Neural cell (in vitro differentiated cells): Measurements from ENCODE around the gene POLK. TPM values are rescaled to one million over a fixed set of nuclear protein-coding genes. Genes with fewer than 3 reads are reported as not detected.

ENCODE experiments used
- H2AFZ ChIP-seq: fragments of 200-600, 300-800 bp; sonication (generic), shearing (Covaris generic); 2 replicates; pipeline ENCODE4 v1.6.0; 2014; ENCODE audit warnings: low read depth, mild to moderate bottlenecking, antibody characterized with exemption, low read length, moderate library complexity
- H3F3A ChIP-seq: fragments of 200-600 bp; shearing (Covaris generic); 2 replicates; pipeline ENCODE4 v1.6.1; 2016; ENCODE audit warnings: mild to moderate bottlenecking, moderate library complexity, mixed read lengths, antibody characterized with exemption, low read length; ENCODE audit not compliant: insufficient read depth, poor library complexity, severe bottlenecking
- H3K27ac ChIP-seq: fragments of 200-600, 300-800 bp; sonication (generic), shearing (Covaris generic); 2 replicates; pipeline ENCODE4 v1.5.1; 2014; ENCODE audit warnings: mild to moderate bottlenecking, low read length, moderate library complexity
- H3K27me3 ChIP-seq: fragments of 300-800, 200-600 bp; sonication (generic), shearing (Covaris generic); 2 replicates; pipeline ENCODE4 v1.6.0; 2014; ENCODE audit warnings: mild to moderate bottlenecking, low read depth, low read length, moderate library complexity; ENCODE audit not compliant: insufficient read depth
- H3K36me3 ChIP-seq: fragments of 300-800, 200-600 bp; sonication (generic), shearing (Covaris generic); 2 replicates; pipeline ENCODE4 v1.5.1; 2014; ENCODE audit warnings: mild to moderate bottlenecking, antibody characterized with exemption, low read length, moderate library complexity; ENCODE audit not compliant: insufficient read depth
- H3K4me2 ChIP-seq: fragments of 300-800, 200-600 bp; sonication (generic), shearing (Covaris generic); 2 replicates; pipeline ENCODE4 v1.6.0; 2014; ENCODE audit warnings: mild to moderate bottlenecking, low read length
- H3K4me3 ChIP-seq: fragments of 300-800, 200-600 bp; sonication (generic), shearing (Covaris generic); 2 replicates; pipeline ENCODE4 v1.5.1; 2014; ENCODE audit warnings: mild to moderate bottlenecking, low read length, moderate library complexity
- H3K79me2 ChIP-seq: fragments of 200-600 bp; shearing (Covaris generic); replicated peaks from 2 replicates; pipeline ENCODE4 v1.6.0; 2014; ENCODE audit warnings: mild to moderate bottlenecking, low read length, moderate library complexity; ENCODE audit not compliant: insufficient read depth
- H3K9ac ChIP-seq: fragments of 300-800, 200-600 bp; sonication (generic), shearing (Covaris generic); 2 replicates; pipeline ENCODE4 v1.6.1; 2016; ENCODE audit warnings: mild to moderate bottlenecking, low read length, mixed read lengths
- H3K9me2 ChIP-seq: fragments of 200-600 bp; shearing (Covaris generic); 2 replicates; pipeline ENCODE4 v1.6.1; 2016; ENCODE audit warnings: mild to moderate bottlenecking, low read length, mixed read lengths; ENCODE audit not compliant: insufficient read depth
- H3K9me3 ChIP-seq: fragments of 200-600, 300-800 bp; sonication (generic), shearing (Covaris generic); 2 replicates; pipeline ENCODE4 v1.6.1; 2016; ENCODE audit warnings: mild to moderate bottlenecking, mixed run types, low read length, moderate library complexity, mixed read lengths
- H4K20me1 ChIP-seq: fragments of 200-600 bp; shearing (Covaris generic); 2 replicates; pipeline ENCODE4 v1.6.1; 2016; ENCODE audit warnings: mild to moderate bottlenecking, mixed run types; ENCODE audit not compliant: insufficient read depth
- EP300 ChIP-seq: fragments of 450-650 bp; conservative IDR thresholded peaks from 2 replicates; pipeline ENCODE4 v1.6.1; 2014; ENCODE audit warnings: antibody characterized with exemption, mild to moderate bottlenecking, moderate library complexity; ENCODE audit not compliant: poor library complexity, severe bottlenecking
- EZH2 ChIP-seq: fragments of 200-600, 300-800 bp; shearing (Covaris generic), sonication (generic); IDR thresholded peaks from 2 replicates; pipeline ENCODE4 v1.6.1; 2014; ENCODE audit warnings: antibody characterized with exemption, low read length, borderline replicate concordance, mild to moderate bottlenecking; ENCODE audit not compliant: insufficient read depth, poor library complexity, severe bottlenecking
- MXI1 ChIP-seq: fragments of 450-650 bp; conservative IDR thresholded peaks from 2 replicates; pipeline ENCODE4 v1.6.1; 2014; ENCODE audit warnings: antibody characterized with exemption, mild to moderate bottlenecking; ENCODE audit not compliant: poor library complexity, severe bottlenecking
- POLR2AphosphoS5 ChIP-seq: IDR thresholded peaks from 2 replicates; pipeline ENCODE4 v1.6.1; 2012
- RAD21 ChIP-seq: fragments of 450-650 bp; conservative IDR thresholded peaks from 2 replicates; pipeline ENCODE4 v1.6.1; 2014; ENCODE audit warnings: antibody characterized with exemption, mild to moderate bottlenecking, moderate library complexity
- SMC3 ChIP-seq: fragments of 450-650 bp; conservative IDR thresholded peaks from 2 replicates; pipeline ENCODE4 v1.6.1; 2014; ENCODE audit warnings: antibody characterized with exemption, mild to moderate bottlenecking, moderate library complexity; ENCODE audit not compliant: poor library complexity
- TAF1 ChIP-seq: IDR thresholded peaks from 2 replicates; pipeline ENCODE4 v1.6.1; 2012; ENCODE audit warnings: low read depth
- polyA plus RNA-seq: library from polyadenylated mRNA; depleted of rRNA; stranded (reverse); fragments of >200 nt; gene quantifications from 2 replicates; pipeline ENCODE4 v1.2.3, GENCODE V29; 2014
- TF ChIP-seq, protein P1 (sequence below): IDR thresholded peaks from 2 replicates; pipeline ENCODE4 v1.6.1; 2012; ENCODE audit warnings: borderline replicate concordance
- TF ChIP-seq, protein P2 (sequence below): fragments of 450-650 bp; IDR thresholded peaks from 2 replicates; pipeline ENCODE4 v1.5.1; 2014; ENCODE audit warnings: antibody characterized with exemption, mild to moderate bottlenecking, moderate library complexity; ENCODE audit not compliant: poor library complexity, severe bottlenecking

The POLK gene
- polyA plus RNA-seq, 1 donor from 2014 or later = 36.4 TPM

DNA sequence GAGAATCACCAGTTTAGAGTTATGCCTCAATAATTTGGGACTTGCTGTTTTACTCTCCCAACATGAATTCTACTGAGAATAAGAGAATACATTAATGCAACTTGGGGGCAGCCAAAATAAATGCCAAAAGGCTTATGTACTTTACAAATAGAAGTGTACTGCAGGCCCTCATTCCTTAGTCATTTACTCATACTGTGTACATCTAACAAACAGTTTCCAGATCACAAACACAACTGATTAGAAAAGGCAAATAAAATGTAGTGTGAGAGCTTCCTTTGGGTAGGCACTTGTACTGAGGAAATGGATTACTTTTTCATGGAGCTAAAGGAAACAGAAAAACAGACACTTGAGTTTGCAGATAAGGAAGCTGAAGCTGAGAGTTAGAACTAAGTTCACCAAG lies 112.2 kb downstream of the POLK start:
- Histone ChIP-seq H3K4me3 (no peak overlapping the region), H3K27me3 (no peaks in the 10 kb centered on the region), H3K4me2 (no peak overlapping the region), H3K27ac (no peak overlapping the region), H2AFZ (no peak overlapping the region), H4K20me1 (no peaks in the 10 kb centered on the region), H3K9me2 (no peaks in the 10 kb centered on the region), H3K79me2 (no peaks in the 10 kb centered on the region), H3K9me3 (no peaks in the 10 kb centered on the region), H3K9ac (no peak overlapping the region), H3F3A (no peaks in the 10 kb centered on the region), H3K36me3 (no peaks in the 10 kb centered on the region)
- TF ChIP-seq MXI1 (no peak), TAF1 (no peak), EP300 (no peak)
- TF ChIP-seq, protein P1, sequence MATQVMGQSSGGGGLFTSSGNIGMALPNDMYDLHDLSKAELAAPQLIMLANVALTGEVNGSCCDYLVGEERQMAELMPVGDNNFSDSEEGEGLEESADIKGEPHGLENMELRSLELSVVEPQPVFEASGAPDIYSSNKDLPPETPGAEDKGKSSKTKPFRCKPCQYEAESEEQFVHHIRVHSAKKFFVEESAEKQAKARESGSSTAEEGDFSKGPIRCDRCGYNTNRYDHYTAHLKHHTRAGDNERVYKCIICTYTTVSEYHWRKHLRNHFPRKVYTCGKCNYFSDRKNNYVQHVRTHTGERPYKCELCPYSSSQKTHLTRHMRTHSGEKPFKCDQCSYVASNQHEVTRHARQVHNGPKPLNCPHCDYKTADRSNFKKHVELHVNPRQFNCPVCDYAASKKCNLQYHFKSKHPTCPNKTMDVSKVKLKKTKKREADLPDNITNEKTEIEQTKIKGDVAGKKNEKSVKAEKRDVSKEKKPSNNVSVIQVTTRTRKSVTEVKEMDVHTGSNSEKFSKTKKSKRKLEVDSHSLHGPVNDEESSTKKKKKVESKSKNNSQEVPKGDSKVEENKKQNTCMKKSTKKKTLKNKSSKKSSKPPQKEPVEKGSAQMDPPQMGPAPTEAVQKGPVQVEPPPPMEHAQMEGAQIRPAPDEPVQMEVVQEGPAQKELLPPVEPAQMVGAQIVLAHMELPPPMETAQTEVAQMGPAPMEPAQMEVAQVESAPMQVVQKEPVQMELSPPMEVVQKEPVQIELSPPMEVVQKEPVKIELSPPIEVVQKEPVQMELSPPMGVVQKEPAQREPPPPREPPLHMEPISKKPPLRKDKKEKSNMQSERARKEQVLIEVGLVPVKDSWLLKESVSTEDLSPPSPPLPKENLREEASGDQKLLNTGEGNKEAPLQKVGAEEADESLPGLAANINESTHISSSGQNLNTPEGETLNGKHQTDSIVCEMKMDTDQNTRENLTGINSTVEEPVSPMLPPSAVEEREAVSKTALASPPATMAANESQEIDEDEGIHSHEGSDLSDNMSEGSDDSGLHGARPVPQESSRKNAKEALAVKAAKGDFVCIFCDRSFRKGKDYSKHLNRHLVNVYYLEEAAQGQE = no peak

DNA sequence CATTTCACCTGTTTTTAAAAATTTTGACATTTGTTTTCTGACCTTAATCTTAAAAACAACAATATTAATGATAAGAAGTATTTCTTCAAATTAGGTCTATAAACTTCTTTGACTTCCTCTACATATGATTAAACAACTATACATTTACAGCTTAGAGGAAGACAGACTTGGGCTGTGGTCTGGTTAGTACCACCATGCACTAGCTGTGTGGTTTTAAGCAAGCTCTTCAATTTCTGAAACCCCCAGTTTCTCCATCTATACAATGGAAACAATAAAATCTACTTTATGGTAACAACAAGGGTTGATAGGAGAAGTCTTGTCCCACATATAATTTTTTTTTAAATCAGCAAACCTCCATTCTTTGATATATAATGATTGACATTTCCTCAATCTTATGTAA lies 115.3 kb downstream of the POLK start:
- H3F3A ChIP-seq = no peaks in the 10 kb centered on the region
- H2AFZ ChIP-seq = no peak overlapping the region
- H3K27me3 ChIP-seq = no peaks in the 10 kb centered on the region
- H3K9me2 ChIP-seq = no peaks in the 10 kb centered on the region
- H4K20me1 ChIP-seq = no peaks in the 10 kb centered on the region
- TF ChIP-seq POLR2AphosphoS5 = no peak
- TF ChIP-seq SMC3 = no peak
- no peak for TF ChIP-seq RAD21
- TF ChIP-seq, protein P1 = no peak
- no peak for TF ChIP-seq TAF1
- TF ChIP-seq MXI1 = no peak
- TF ChIP-seq, protein P2, sequence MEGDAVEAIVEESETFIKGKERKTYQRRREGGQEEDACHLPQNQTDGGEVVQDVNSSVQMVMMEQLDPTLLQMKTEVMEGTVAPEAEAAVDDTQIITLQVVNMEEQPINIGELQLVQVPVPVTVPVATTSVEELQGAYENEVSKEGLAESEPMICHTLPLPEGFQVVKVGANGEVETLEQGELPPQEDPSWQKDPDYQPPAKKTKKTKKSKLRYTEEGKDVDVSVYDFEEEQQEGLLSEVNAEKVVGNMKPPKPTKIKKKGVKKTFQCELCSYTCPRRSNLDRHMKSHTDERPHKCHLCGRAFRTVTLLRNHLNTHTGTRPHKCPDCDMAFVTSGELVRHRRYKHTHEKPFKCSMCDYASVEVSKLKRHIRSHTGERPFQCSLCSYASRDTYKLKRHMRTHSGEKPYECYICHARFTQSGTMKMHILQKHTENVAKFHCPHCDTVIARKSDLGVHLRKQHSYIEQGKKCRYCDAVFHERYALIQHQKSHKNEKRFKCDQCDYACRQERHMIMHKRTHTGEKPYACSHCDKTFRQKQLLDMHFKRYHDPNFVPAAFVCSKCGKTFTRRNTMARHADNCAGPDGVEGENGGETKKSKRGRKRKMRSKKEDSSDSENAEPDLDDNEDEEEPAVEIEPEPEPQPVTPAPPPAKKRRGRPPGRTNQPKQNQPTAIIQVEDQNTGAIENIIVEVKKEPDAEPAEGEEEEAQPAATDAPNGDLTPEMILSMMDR = no peak
- TF ChIP-seq EZH2 = no peak
- TF ChIP-seq EP300 = no peak
- no peak overlapping the region for H3K9ac ChIP-seq
- no peak overlapping the region for H3K27ac ChIP-seq
- no peak overlapping the region for H3K4me2 ChIP-seq
- H3K4me3 ChIP-seq = no peak overlapping the region
- H3K36me3 ChIP-seq = no peaks in the 10 kb centered on the region
- no peaks in the 10 kb centered on the region for H3K9me3 ChIP-seq
- H3K79me2 ChIP-seq = no peaks in the 10 kb centered on the region
